DND-41 (cell line): ENCODE results near the gene TRAPPC2L.
"Not testable (repeated sequence)": the region's sequence is repeated elsewhere in the genome, so short reads cannot be mapped to it uniquely, and the experiment has no call there.

ENCODE experiments used
- ATAC-seq: fragments of 200-7000 bp; cut with Tn5 transposase; 3 replicates; pipeline ENCODE4 v1.9.1; 2021; ENCODE audit warnings: low read depth; ENCODE audit not compliant: insufficient read depth
- DNase-seq: peaks from one replicate; pipeline ENCODE4 v3.0.0-alpha.2; 2020
- H2AFZ ChIP-seq: 2 replicates; pipeline ENCODE4 v1.6.0; 2012; ENCODE audit warnings: low read depth, low read length
- H3K27ac ChIP-seq: 2 replicates; pipeline ENCODE4 v1.5.1; 2012; ENCODE audit warnings: low read length, inconsistent platforms
- H3K27me3 ChIP-seq: fragments of 200-600 bp; sonication (generic); 2 replicates; pipeline ENCODE4 v1.6.0; 2012; ENCODE audit warnings: low read length, mild to moderate bottlenecking, inconsistent platforms; ENCODE audit not compliant: insufficient read depth, poor library complexity
- H3K36me3 ChIP-seq: 2 replicates; pipeline ENCODE4 v1.5.1; 2012; ENCODE audit warnings: low read length, inconsistent platforms; ENCODE audit not compliant: insufficient read depth
- H3K4me1 ChIP-seq: 2 replicates; pipeline ENCODE4 v1.5.1; 2012; ENCODE audit warnings: mild to moderate bottlenecking, low read length; ENCODE audit not compliant: insufficient read depth
- H3K4me2 ChIP-seq: 2 replicates; pipeline ENCODE4 v1.6.0; 2012; ENCODE audit warnings: mild to moderate bottlenecking, moderate library complexity, low read length, inconsistent platforms; ENCODE audit not compliant: insufficient read depth
- H3K4me3 ChIP-seq, 2 experiments: fragments of 200-600 bp in 1 of 2; shearing (Covaris generic) in 1 of 2; 2 replicates each; pipeline ENCODE4 v1.5.1; 2012 to 2016; ENCODE audit warnings: inconsistent platforms in 2 of 2, low read length in 2 of 2, mild to moderate bottlenecking in 2 of 2, low read depth in 1 of 2, moderate library complexity in 1 of 2
- H3K79me2 ChIP-seq: 2 replicates; pipeline ENCODE4 v1.6.0; 2012; ENCODE audit warnings: low read length, inconsistent platforms; ENCODE audit not compliant: insufficient read depth
- H3K9ac ChIP-seq: 2 replicates; pipeline ENCODE4 v1.6.0; 2012; ENCODE audit warnings: low read depth, mild to moderate bottlenecking, inconsistent platforms, low read length, moderate library complexity
- H3K9me3 ChIP-seq: 2 replicates; pipeline ENCODE4 v1.5.1; 2012; ENCODE audit warnings: low read length, moderate library complexity, mild to moderate bottlenecking, inconsistent platforms; ENCODE audit not compliant: insufficient read depth, severe bottlenecking
- H4K20me1 ChIP-seq: 2 replicates; pipeline ENCODE4 v1.6.0; 2012; ENCODE audit warnings: low read length; ENCODE audit not compliant: insufficient read depth
- EZH2 ChIP-seq: IDR thresholded peaks from 3 replicates; pipeline ENCODE4 v1.6.1; 2012; ENCODE audit warnings: borderline replicate concordance, low read depth, mild to moderate bottlenecking, moderate library complexity, low read length, inconsistent platforms; ENCODE audit not compliant: severe bottlenecking
- TF ChIP-seq, protein P1 (sequence below): IDR thresholded peaks from 2 replicates; pipeline ENCODE4 v1.5.1; 2012; ENCODE audit warnings: borderline replicate concordance, low read length, moderate library complexity, mild to moderate bottlenecking; ENCODE audit not compliant: poor library complexity, severe bottlenecking; ENCODE audit errors: extremely low read depth

The TRAPPC2L gene

GRCh38 chr16:88819126-88819525 is 37.8 kb upstream of the TRAPPC2L start:
- H3K4me3 ChIP-seq: no peak overlapping the region
- no peak for TF ChIP-seq EZH2
- H3K79me2 ChIP-seq: no peaks in the 10 kb centered on the region
- H2AFZ ChIP-seq: no peak overlapping the region
- DNase-seq (no peak), ATAC-seq (no peak)
- H4K20me1 ChIP-seq: peaks cover 11% of the 10 kb centered on the region
- H3K27ac ChIP-seq: no peak overlapping the region
- H3K27me3 ChIP-seq: no peaks in the 10 kb centered on the region
- H3K4me1 ChIP-seq: no peaks in the 10 kb centered on the region
- no peak overlapping the region for H3K9ac ChIP-seq
- no peak overlapping the region for H3K4me2 ChIP-seq
- H3K9me3 ChIP-seq: no peaks in the 10 kb centered on the region
- peaks cover 10% of the 10 kb centered on the region for H3K36me3 ChIP-seq

- Histone ChIP-seq H3K4me2 (no peak overlapping the region), H4K20me1 (peaks cover 6% of the 10 kb centered on the region), H3K4me3 (no peak overlapping the region), H3K79me2 (no peaks in the 10 kb centered on the region), H3K27me3 (no peaks in the 10 kb centered on the region), H3K9me3 (no peaks in the 10 kb centered on the region), H2AFZ (no peak overlapping the region), H3K4me1 (no peaks in the 10 kb centered on the region), H3K27ac (no peak overlapping the region), H3K36me3 (peaks cover 10% of the 10 kb centered on the region), H3K9ac (no peak overlapping the region)
- TF ChIP-seq, protein P1, sequence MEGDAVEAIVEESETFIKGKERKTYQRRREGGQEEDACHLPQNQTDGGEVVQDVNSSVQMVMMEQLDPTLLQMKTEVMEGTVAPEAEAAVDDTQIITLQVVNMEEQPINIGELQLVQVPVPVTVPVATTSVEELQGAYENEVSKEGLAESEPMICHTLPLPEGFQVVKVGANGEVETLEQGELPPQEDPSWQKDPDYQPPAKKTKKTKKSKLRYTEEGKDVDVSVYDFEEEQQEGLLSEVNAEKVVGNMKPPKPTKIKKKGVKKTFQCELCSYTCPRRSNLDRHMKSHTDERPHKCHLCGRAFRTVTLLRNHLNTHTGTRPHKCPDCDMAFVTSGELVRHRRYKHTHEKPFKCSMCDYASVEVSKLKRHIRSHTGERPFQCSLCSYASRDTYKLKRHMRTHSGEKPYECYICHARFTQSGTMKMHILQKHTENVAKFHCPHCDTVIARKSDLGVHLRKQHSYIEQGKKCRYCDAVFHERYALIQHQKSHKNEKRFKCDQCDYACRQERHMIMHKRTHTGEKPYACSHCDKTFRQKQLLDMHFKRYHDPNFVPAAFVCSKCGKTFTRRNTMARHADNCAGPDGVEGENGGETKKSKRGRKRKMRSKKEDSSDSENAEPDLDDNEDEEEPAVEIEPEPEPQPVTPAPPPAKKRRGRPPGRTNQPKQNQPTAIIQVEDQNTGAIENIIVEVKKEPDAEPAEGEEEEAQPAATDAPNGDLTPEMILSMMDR: no peak
- no peak for TF ChIP-seq EZH2
- DNase-seq: no peak
- no peak for ATAC-seq
Observed at GRCh38 chr16:88820385-88821025, 36.4 kb upstream of the TRAPPC2L start.

- H3K79me2 ChIP-seq: no peaks in the 10 kb centered on the region
- DNase-seq (no peak), ATAC-seq (no peak)
- H3K27me3 ChIP-seq: no peaks in the 10 kb centered on the region
- H3K4me3 ChIP-seq: no peak overlapping the region
- H3K9me3 ChIP-seq: no peaks in the 10 kb centered on the region
- H3K4me2 ChIP-seq: no peak overlapping the region
- peaks cover 10% of the 10 kb centered on the region for H3K36me3 ChIP-seq
- no peaks in the 10 kb centered on the region; the same call in none of the 2 replicates for H4K20me1 ChIP-seq
- TF ChIP-seq EZH2: no peak
- TF ChIP-seq, protein P1: no peak
- H3K4me1 ChIP-seq: no peaks in the 10 kb centered on the region
- H2AFZ ChIP-seq: no peak overlapping the region
- no peak overlapping the region for H3K9ac ChIP-seq
- no peak overlapping the region for H3K27ac ChIP-seq
Observed at GRCh38 chr16:88821168-88821850, 35.6 kb upstream of the TRAPPC2L start.

GRCh38 chr16:88822281-88823040 is 34.5 kb upstream of the TRAPPC2L start:
- no peak for TF ChIP-seq EZH2
- TF ChIP-seq, protein P1: no peak
- Histone ChIP-seq H3K79me2 (no peaks in the 10 kb centered on the region), H3K9me3 (no peaks in the 10 kb centered on the region), H4K20me1 (no peaks in the 10 kb centered on the region; the same call in 1 of the 2 replicates), H3K4me3 (no peak overlapping the region), H3K36me3 (peaks cover 10% of the 10 kb centered on the region), H3K4me1 (no peaks in the 10 kb centered on the region), H2AFZ (no peak overlapping the region), H3K27ac (no peak overlapping the region), H3K4me2 (no peak overlapping the region), H3K9ac (no peak overlapping the region), H3K27me3 (no peaks in the 10 kb centered on the region)
- no peak for DNase-seq
- no peak for ATAC-seq

DNA sequence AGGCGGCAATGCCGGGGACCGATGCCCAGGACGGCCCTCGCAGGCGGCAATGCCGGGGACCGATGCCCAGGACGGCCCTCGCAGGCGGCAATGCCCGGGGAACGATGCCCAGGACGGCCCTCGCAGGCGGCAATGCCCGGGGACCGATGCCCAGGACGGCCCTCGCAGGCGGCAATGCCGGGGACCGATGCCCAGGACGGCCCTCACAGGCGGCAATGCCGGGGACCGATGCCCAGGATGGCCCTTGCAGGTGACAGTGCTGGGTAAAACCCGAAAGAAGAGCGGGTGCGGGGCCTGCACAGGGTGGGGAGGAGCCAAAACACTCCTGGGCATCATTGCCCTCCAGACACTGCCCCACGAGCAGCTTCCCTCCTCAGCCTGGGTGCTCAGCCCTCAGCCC is 33.3 kb upstream of the TRAPPC2L start:
- H3K79me2 ChIP-seq, H4K20me1 ChIP-seq, H3K9ac ChIP-seq, ATAC-seq, H3K27me3 ChIP-seq, H3K9me3 ChIP-seq, DNase-seq, H3K4me1 ChIP-seq, H3K4me3 ChIP-seq, H3K27ac ChIP-seq, H3K36me3 ChIP-seq, H2AFZ ChIP-seq, H3K4me2 ChIP-seq: not testable (repeated sequence)
